ENCODE measurements around the gene GRAMD1B. TPM values are rescaled to one million over a fixed set of nuclear protein-coding genes. Genes with fewer than 3 reads are reported as not detected.

GRAMD1B gene
- total and polyA plus RNA-seq, 2 donors (not counting 1 experiment from before 2014, with no cell fraction given): 0.58 to 11.6 TPM

GRCh38 chr11:123665306-123665705 lies 235.2 kb downstream of the GRAMD1B start:
- CTCF ChIA-PET: no interaction called here
- no peak overlapping the region for H3K9ac ChIP-seq (ENCODE audit: low read length)
- POLR2A ChIA-PET: no interaction called here
- Mint-ChIP-seq H3K27ac (no peak overlapping the region), H3K9me3 (ENCODE audit: insufficient read depth) (peaks cover 3% of the 10 kb centered on the region), H3K4me1 (peaks cover 2% of the 10 kb centered on the region), H3K4me3 (no peak overlapping the region), H3K27me3 (peaks cover 11% of the 10 kb centered on the region)
- no peak overlapping the region for H3K4me3 ChIP-seq (ENCODE audit: control extremely low read depth in 1 of 5, extremely low read depth in 1 of 5, insufficient read depth in 1 of 5, low read depth in 2 of 5, low read length in 4 of 5)
- no peak overlapping the region for H2AFZ ChIP-seq (ENCODE audit: insufficient read depth, low read depth, low read length, poor library complexity, severe bottlenecking)
- intact Hi-C loops (cut with micrococcal nuclease): no loop called here
- peaks cover 0 to 3% (median 0%) of the 10 kb centered on the region in 3 donors for H3K9me3 ChIP-seq (ENCODE audit: control extremely low read depth in 1 of 3, control insufficient read depth in 2 of 3, insufficient read depth in 1 of 3, low read length in 2 of 3)
- DNase-seq (no peak), ATAC-seq (ENCODE audit: low read depth) (no peak)
- no CpG with 5 or more reads among the region's 1 CpG for WGBS (ENCODE audit: insufficient coverage)
- no peaks in the 10 kb centered on the region for H3K79me2 ChIP-seq (ENCODE audit: control insufficient read depth, insufficient read depth, low read length)
- H3K27me3 ChIP-seq (replicated peaks in 1 of 4; ENCODE audit: control extremely low read depth in 1 of 4, control insufficient read depth in 3 of 4, insufficient read depth in 4 of 4, low read length in 3 of 4): peaks cover 0 to 3% (median 0%) of the 10 kb centered on the region in 4 experiments
- no peak overlapping the region for H3K4me2 ChIP-seq (replicated peaks; ENCODE audit: low read depth, low read length, poor library complexity, severe bottlenecking)
- peaks cover 2% of the 10 kb centered on the region in 2 donors for H3K4me1 ChIP-seq (ENCODE audit: control insufficient read depth in 2 of 2, insufficient read depth in 2 of 2, low read length in 2 of 2)
- H3K27ac ChIP-seq (ENCODE audit: low read length in 2 of 2): no peak overlapping the region
- no peaks in the 10 kb centered on the region for H4K20me1 ChIP-seq (ENCODE audit: control insufficient read depth, insufficient read depth, low read length, poor library complexity, severe bottlenecking)
- TF ChIP-seq CTCF (IDR thresholded peaks at IDR 0.05) (no peak), EZH2 (IDR thresholded peaks at IDR 0.05; ENCODE audit: borderline replicate concordance, insufficient read depth, low read depth, low read length, poor library complexity, severe bottlenecking) (no peak)
- no peaks in the 10 kb centered on the region for H3K36me3 ChIP-seq (replicated peaks in 1 of 2; ENCODE audit: control extremely low read depth in 1 of 2, control insufficient read depth in 1 of 2, extremely low read depth in 1 of 2, insufficient read depth in 2 of 2, low read length in 1 of 2)

- ChIA-PET POLR2A (no interaction called here), CTCF (no interaction called here)
- Histone ChIP-seq H3K4me1 (ENCODE audit: control insufficient read depth in 2 of 2, insufficient read depth in 2 of 2, low read length in 2 of 2) (no peaks in the 10 kb centered on the region), H3K36me3 (replicated peaks in 1 of 2; ENCODE audit: control extremely low read depth in 1 of 2, control insufficient read depth in 1 of 2, extremely low read depth in 1 of 2, insufficient read depth in 2 of 2, low read length in 1 of 2) (no peaks in the 10 kb centered on the region), H4K20me1 (ENCODE audit: control insufficient read depth, insufficient read depth, low read length, poor library complexity, severe bottlenecking) (no peaks in the 10 kb centered on the region), H3K27me3 (replicated peaks in 1 of 4; ENCODE audit: control extremely low read depth in 1 of 4, control insufficient read depth in 3 of 4, insufficient read depth in 4 of 4, low read length in 3 of 4) (peaks cover 0 to 5% (median 0%) of the 10 kb centered on the region in 4 experiments), H3K4me3 (ENCODE audit: control extremely low read depth in 1 of 5, extremely low read depth in 1 of 5, insufficient read depth in 1 of 5, low read depth in 2 of 5, low read length in 4 of 5) (no peak overlapping the region), H3K9me3 (ENCODE audit: control extremely low read depth in 1 of 3, control insufficient read depth in 2 of 3, insufficient read depth in 1 of 3, low read length in 2 of 3) (no peaks in the 10 kb centered on the region), H3K4me2 (replicated peaks; ENCODE audit: low read depth, low read length, poor library complexity, severe bottlenecking) (no peak overlapping the region), H3K9ac (ENCODE audit: low read length) (no peak overlapping the region), H3K79me2 (ENCODE audit: control insufficient read depth, insufficient read depth, low read length) (no peaks in the 10 kb centered on the region), H3K27ac (ENCODE audit: low read length in 2 of 2) (no peak overlapping the region), H2AFZ (ENCODE audit: insufficient read depth, low read depth, low read length, poor library complexity, severe bottlenecking) (no peak overlapping the region)
- no peak overlapping the region for H3K27ac Mint-ChIP-seq
- intact Hi-C loops (cut with micrococcal nuclease): no loop called here
- no CpG with 5 or more reads among the region's 1 CpG for WGBS (ENCODE audit: insufficient coverage)
- ATAC-seq (ENCODE audit: low read depth) (no peak), DNase-seq (no peak)
- H3K9me3 Mint-ChIP-seq (ENCODE audit: insufficient read depth): no peaks in the 10 kb centered on the region
- no peaks in the 10 kb centered on the region for H3K4me1 Mint-ChIP-seq
- TF ChIP-seq CTCF (IDR thresholded peaks at IDR 0.05) (no peak), EZH2 (IDR thresholded peaks at IDR 0.05; ENCODE audit: borderline replicate concordance, insufficient read depth, low read depth, low read length, poor library complexity, severe bottlenecking) (no peak)
- no peak overlapping the region for H3K4me3 Mint-ChIP-seq
- H3K27me3 Mint-ChIP-seq: peaks cover 9% of the 10 kb centered on the region
Measured at GRCh38 chr11:123670081-123670480, 240.0 kb downstream of the GRAMD1B start.
